COLO668 (cell line): Measurements from ENCODE around the gene KRTAP1-1.
"Not testable (repeated sequence)": the region's sequence is repeated elsewhere in the genome, so short reads cannot be mapped to it uniquely, and the experiment has no call there.

Source experiments
- DNase-seq: peaks from one replicate; lab custom pipeline; 2025; ENCODE audit not compliant: unreplicated experiment; lab: John Stamatoyannopoulos, UW

Gene KRTAP1-1

GRCh38 chr17:41040783-41041571 is at the start of gene KRTAP1-1:
KRTAP1-1 (minus strand) TSS chr17:41041450; CDS start chr17:41041397, 53 bp downstream.
- peak; percentile 18 for DNase-seq

GRCh38 chr17:41088760-41089352 is 47.6 kb upstream of the KRTAP1-1 start:
- not testable (repeated sequence) for DNase-seq

- DNase-seq, result not testable (repeated sequence)
These were observed 43.0 kb upstream of the KRTAP1-1 start, which contains the start of gene KRTAP4-7 for GRCh38 chr17:41084100-41084856. KRTAP4-7 (plus strand) TSS chr17:41084150; CDS start chr17:41084207, 57 bp downstream.

GRCh38 chr17:41083427-41083826 is 42.2 kb upstream of the KRTAP1-1 start:
- DNase-seq, result not testable (repeated sequence)

GRCh38 chr17:41082626-41083025 is 41.4 kb upstream of the KRTAP1-1 start:
- DNase-seq, result no peak

GRCh38 chr17:41076788-41077187 is 35.5 kb upstream of the KRTAP1-1 start:
- DNase-seq, result no peak

- DNase-seq, result no peak
These were observed 32.4 kb upstream of the KRTAP1-1 start for GRCh38 chr17:41073676-41074075.

GRCh38 chr17:41071606-41072360 is 30.5 kb upstream of the KRTAP1-1 start:
- peak; percentile 11 for DNase-seq

- DNase-seq, result no peak
These were observed 27.8 kb upstream of the KRTAP1-1 start for GRCh38 chr17:41069031-41069430.

GRCh38 chr17:41067281-41067680 is 26.0 kb upstream of the KRTAP1-1 start:
- no peak for DNase-seq

- DNase-seq, result no peak
These were observed 24.8 kb upstream of the KRTAP1-1 start, which contains the start of gene KRTAP2-4 for GRCh38 chr17:41065829-41066624. KRTAP2-4 (minus strand) TSS chr17:41065879; CDS start chr17:41065845, 34 bp downstream.

GRCh38 chr17:41065016-41065689 is 23.9 kb upstream of the KRTAP1-1 start:
- DNase-seq, result not testable (repeated sequence)

GRCh38 chr17:41064301-41064700 is 23.1 kb upstream of the KRTAP1-1 start:
- no peak for DNase-seq

GRCh38 chr17:41063449-41063848 is 22.2 kb upstream of the KRTAP1-1 start:
- DNase-seq, result no peak

- no peak for DNase-seq
These were observed 20.7 kb upstream of the KRTAP1-1 start for GRCh38 chr17:41061964-41062363.

GRCh38 chr17:41060052-41060604 is 18.9 kb upstream of the KRTAP1-1 start, which contains the start of gene KRTAP2-3:
KRTAP2-3 (minus strand) TSS chr17:41060114; CDS start chr17:41060050, 64 bp downstream.
- no peak for DNase-seq

- DNase-seq, result not testable (repeated sequence)
These were observed 18.2 kb upstream of the KRTAP1-1 start for GRCh38 chr17:41059276-41060051.

- no peak for DNase-seq
These were observed 17.5 kb upstream of the KRTAP1-1 start for GRCh38 chr17:41058741-41059140.
